HG02610 (cell line): Measurements from ENCODE around the gene PCARE.
A peak's percentile ranks its signal among the peaks of the same experiment; 100 is the strongest.
"Not testable (repeated sequence)": the region's sequence is repeated elsewhere in the genome, so short reads cannot be mapped to it uniquely, and the experiment has no call there.

ENCODE experiments used
- ATAC-seq: cut with Tn5 transposase; IDR thresholded peaks from one replicate; pipeline ENCODE4 v1.9.1; 2021; ENCODE audit warnings: mild to moderate bottlenecking, moderate library complexity; ENCODE audit not compliant: unreplicated experiment

PCARE gene

GRCh38 chr2:29074411-29074810 lies at the start of gene PCARE:
Gene PCARE (minus strand): TSS chr2:29074523. CDS start chr2:29074261, 262 bp downstream.
- ATAC-seq, result no peak

- ATAC-seq, result no peak
Measured at GRCh38 chr2:29123617-29124349, 49.5 kb upstream of the PCARE start.

GRCh38 chr2:29120846-29121245 lies 46.5 kb upstream of the PCARE start:
- ATAC-seq, result no peak

- ATAC-seq, result no peak
Measured at GRCh38 chr2:29119211-29119610, 44.9 kb upstream of the PCARE start.

- ATAC-seq, result no peak
Measured at GRCh38 chr2:29117636-29118303, 43.4 kb upstream of the PCARE start.

GRCh38 chr2:29115797-29116781 lies 41.8 kb upstream of the PCARE start:
- ATAC-seq, result peak; percentile 39

- peak; percentile 58 for ATAC-seq
Measured at GRCh38 chr2:29114946-29115609, 40.8 kb upstream of the PCARE start, which contains the start of gene CLIP4. Gene CLIP4 (plus strand): TSS chr2:29115415. CDS start chr2:29121389, 5,974 bp downstream.

GRCh38 chr2:29114586-29114945 lies 40.2 kb upstream of the PCARE start:
- ATAC-seq, result no peak

GRCh38 chr2:29113891-29114321 lies 39.6 kb upstream of the PCARE start:
- no peak for ATAC-seq

- ATAC-seq, result no peak
Measured at GRCh38 chr2:29113027-29113686, 38.8 kb upstream of the PCARE start.

GRCh38 chr2:29112379-29112778 lies 38.1 kb upstream of the PCARE start:
- ATAC-seq, result no peak

GRCh38 chr2:29110916-29111535 lies 36.7 kb upstream of the PCARE start:
- peak; percentile 47 for ATAC-seq

GRCh38 chr2:29109246-29109645 lies 34.9 kb upstream of the PCARE start:
- no peak for ATAC-seq

- ATAC-seq, result no peak
Measured at GRCh38 chr2:29108225-29108624, 33.9 kb upstream of the PCARE start.

- not testable (repeated sequence) for ATAC-seq
Measured at GRCh38 chr2:29107547-29107946, 33.2 kb upstream of the PCARE start.

GRCh38 chr2:29106980-29107388 lies 32.7 kb upstream of the PCARE start:
- ATAC-seq, result no peak

- ATAC-seq, result no peak
Measured at GRCh38 chr2:29106256-29106655, 31.9 kb upstream of the PCARE start.

GRCh38 chr2:29105375-29105774 lies 31.1 kb upstream of the PCARE start:
- no peak for ATAC-seq

- ATAC-seq, result no peak
Measured at GRCh38 chr2:29104688-29105087, 30.4 kb upstream of the PCARE start.

- ATAC-seq, result no peak
Measured at GRCh38 chr2:29100564-29100963, 26.2 kb upstream of the PCARE start.
